Measurements from ENCODE around the gene GPR153.
A peak's percentile ranks its signal among the peaks of the same experiment; 100 is the strongest.

GPR153 gene

GRCh38 chr1:6257541-6258069 is 3.3 kb downstream of the GPR153 start:
- in situ Hi-C loops (cut with MboI; ENCODE audit: low sequenced_read_pairs) = loop anchor here (10.0 kb wide), 2 partner anchors 147 to 217 kb away; no protein-coding TSS in a partner anchor
- Histone ChIP-seq H3K9me3 (no peaks in the 10 kb centered on the region), H3K27me3 (ENCODE audit: low read depth) (no peaks in the 10 kb centered on the region), H3K36me3 (replicated peaks) (no peaks in the 10 kb centered on the region), H3K4me1 (peaks cover 4% of the 10 kb centered on the region), H3K4me3 (no peak overlapping the region)
- no peak for DNase-seq (ENCODE audit: low spot score in 2 of 2)

- Histone ChIP-seq H3K9me3 (no peaks in the 10 kb centered on the region), H3K4me1 (peaks cover 4% of the 10 kb centered on the region), H3K27me3 (ENCODE audit: low read depth) (no peaks in the 10 kb centered on the region), H3K36me3 (replicated peaks) (no peaks in the 10 kb centered on the region), H3K4me3 (no peak overlapping the region)
- DNase-seq (ENCODE audit: low spot score in 2 of 2) = no peak
- in situ Hi-C loops (cut with MboI; ENCODE audit: low sequenced_read_pairs) = loop anchor here (10.0 kb wide), 2 partner anchors 148 to 218 kb away; no protein-coding TSS in a partner anchor
These were observed 4.3 kb downstream of the GPR153 start for GRCh38 chr1:6256645-6257044.

DNA sequence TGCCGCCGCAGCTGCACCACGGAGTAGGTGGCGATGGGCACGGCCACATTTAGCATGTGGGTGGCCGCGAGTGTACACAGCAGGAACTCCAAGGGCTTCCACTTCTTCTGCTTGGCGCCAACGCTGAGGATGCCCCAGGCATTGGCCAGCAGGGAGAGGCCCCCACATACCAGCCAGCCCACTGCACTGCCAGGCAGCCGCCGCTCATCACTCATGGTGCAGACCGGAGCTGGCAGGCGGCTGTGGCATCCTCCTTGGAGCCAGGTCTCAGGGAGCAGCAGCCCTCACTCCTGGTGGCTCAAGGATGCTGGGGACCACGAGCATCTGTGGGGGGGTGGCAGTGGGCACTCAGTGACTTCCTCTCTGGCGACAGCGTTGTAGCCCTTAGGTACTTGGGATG is 6.2 kb downstream of the GPR153 start:
- Histone ChIP-seq H3K4me1 (peaks cover 2% of the 10 kb centered on the region), H3K9me3 (no peaks in the 10 kb centered on the region), H3K27me3 (ENCODE audit: low read depth) (peaks cover 7% of the 10 kb centered on the region), H3K4me3 (no peak overlapping the region), H3K36me3 (replicated peaks) (no peaks in the 10 kb centered on the region)
- in situ Hi-C loops (cut with MboI; ENCODE audit: low sequenced_read_pairs) = loop anchor here (10.0 kb wide), 2 partner anchors 150 to 220 kb away; no protein-coding TSS in a partner anchor
- DNase-seq (ENCODE audit: low spot score in 2 of 2) = no peak

GRCh38 chr1:6253380-6253779 is 7.5 kb downstream of the GPR153 start:
- in situ Hi-C loops (cut with MboI; ENCODE audit: low sequenced_read_pairs) = loop anchor here (10.0 kb wide), 2 partner anchors 151 to 221 kb away; no protein-coding TSS in a partner anchor
- Histone ChIP-seq H3K4me3 (no peak overlapping the region), H3K27me3 (ENCODE audit: low read depth) (peaks cover 7% of the 10 kb centered on the region), H3K9me3 (no peaks in the 10 kb centered on the region), H3K36me3 (replicated peaks) (no peaks in the 10 kb centered on the region), H3K4me1 (no peaks in the 10 kb centered on the region)
- DNase-seq (ENCODE audit: low spot score in 2 of 2) = no peak

GRCh38 chr1:6252374-6252710 is 8.6 kb downstream of the GPR153 start:
- Histone ChIP-seq H3K36me3 (replicated peaks) (no peaks in the 10 kb centered on the region), H3K27me3 (ENCODE audit: low read depth) (peaks cover 7% of the 10 kb centered on the region), H3K4me1 (no peaks in the 10 kb centered on the region), H3K9me3 (no peaks in the 10 kb centered on the region), H3K4me3 (no peak overlapping the region)
- in situ Hi-C loops (cut with MboI; ENCODE audit: low sequenced_read_pairs) = loop anchor here (10.0 kb wide), 2 partner anchors 152 to 222 kb away; no protein-coding TSS in a partner anchor
- DNase-seq (ENCODE audit: low spot score in 2 of 2) = no peak

GRCh38 chr1:6251681-6252373 is 9.1 kb downstream of the GPR153 start:
- no peaks in the 10 kb centered on the region for H3K4me1 ChIP-seq
- no peaks in the 10 kb centered on the region for H3K9me3 ChIP-seq
- no peak overlapping the region for H3K4me3 ChIP-seq
- DNase-seq (ENCODE audit: low spot score in 2 of 2) = no peak
- peaks cover 7% of the 10 kb centered on the region for H3K27me3 ChIP-seq (ENCODE audit: low read depth)
- H3K36me3 ChIP-seq (replicated peaks) = no peaks in the 10 kb centered on the region
- in situ Hi-C loops (cut with MboI; ENCODE audit: low sequenced_read_pairs) = loop anchor here (10.0 kb wide), 2 partner anchors 153 to 223 kb away; no protein-coding TSS in a partner anchor

DNA sequence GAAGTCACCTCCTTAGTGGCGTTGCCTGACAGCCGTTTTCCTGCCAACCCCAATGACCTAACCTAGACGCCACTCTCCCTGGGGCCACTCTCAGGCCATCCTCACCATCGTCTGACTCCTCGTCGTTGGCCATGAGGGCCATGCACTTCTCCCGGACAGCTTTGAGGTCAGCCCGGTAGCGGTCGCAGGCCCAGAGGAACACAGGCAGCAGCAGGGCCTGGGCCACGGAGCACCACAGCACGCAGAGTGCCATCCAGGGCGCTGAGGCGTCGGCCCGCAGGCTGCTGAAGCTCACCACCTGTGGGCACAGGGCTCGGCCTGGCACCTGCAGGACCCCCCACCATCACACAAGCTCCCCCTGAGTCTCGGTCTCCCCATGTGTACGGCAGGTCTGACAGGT is 9.7 kb downstream of the GPR153 start:
- Histone ChIP-seq H3K4me3 (no peak overlapping the region), H3K4me1 (no peaks in the 10 kb centered on the region; the same call in 1 of the 2 replicates), H3K36me3 (replicated peaks) (no peaks in the 10 kb centered on the region), H3K9me3 (no peaks in the 10 kb centered on the region), H3K27me3 (ENCODE audit: low read depth) (peaks cover 11% of the 10 kb centered on the region)
- in situ Hi-C loops (cut with MboI; ENCODE audit: low sequenced_read_pairs) = loop anchor here (10.0 kb wide), 2 partner anchors 154 to 224 kb away; no protein-coding TSS in a partner anchor
- no peak for DNase-seq (ENCODE audit: low spot score in 2 of 2)

DNA sequence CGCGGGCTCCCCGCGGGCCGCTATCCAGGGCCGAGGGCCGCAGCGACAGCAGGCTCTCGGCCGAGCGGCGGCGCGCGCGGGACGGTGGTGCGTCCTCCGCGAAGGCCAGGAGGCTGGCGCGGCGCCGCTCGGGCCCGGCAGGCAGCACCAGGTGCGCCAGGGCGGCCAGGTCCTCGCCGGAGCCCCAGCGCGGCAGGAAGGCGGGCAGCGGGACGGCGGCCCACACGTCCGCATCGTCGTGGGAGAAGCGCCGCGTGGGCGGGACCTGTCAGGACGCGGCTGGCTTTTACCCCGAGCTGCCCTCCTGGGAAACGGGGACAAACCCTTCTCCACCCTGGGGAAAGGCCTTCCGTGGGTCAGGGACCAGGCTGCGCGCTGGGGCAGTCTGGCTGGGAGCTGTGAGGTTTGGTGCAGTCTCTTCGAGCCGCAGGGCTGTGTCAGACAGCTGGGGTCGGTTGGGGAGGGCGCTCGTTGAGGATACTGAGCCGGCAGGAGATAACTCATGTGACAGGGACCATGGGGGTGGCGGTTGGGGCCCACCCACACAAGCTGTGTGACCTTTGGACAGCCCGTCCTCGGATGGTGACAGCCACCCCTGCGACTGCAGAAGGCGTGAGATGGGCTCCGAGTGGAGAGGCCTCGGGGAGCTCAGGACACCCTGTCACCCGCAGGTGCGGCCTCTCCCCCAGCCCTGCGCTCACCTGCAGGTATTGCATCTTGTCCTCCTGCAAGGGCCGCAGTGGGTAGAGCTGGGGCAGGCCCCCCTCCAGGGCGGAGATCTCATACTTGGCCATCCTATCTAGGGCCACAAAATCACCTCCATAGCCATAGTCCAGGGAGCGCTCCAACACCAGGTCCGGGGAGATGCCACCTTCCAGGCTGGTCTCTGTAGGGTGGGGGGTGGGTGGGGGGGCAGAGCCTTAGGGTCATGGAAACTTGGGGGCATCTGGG is 10.9 kb downstream of the GPR153 start:
- no peaks in the 10 kb centered on the region for H3K36me3 ChIP-seq (replicated peaks)
- H3K27me3 ChIP-seq (ENCODE audit: low read depth) = peaks cover 11% of the 10 kb centered on the region
- no peaks in the 10 kb centered on the region; the same call in 1 of the 2 replicates for H3K4me1 ChIP-seq
- no peak overlapping the region for H3K4me3 ChIP-seq
- in situ Hi-C loops (cut with MboI; ENCODE audit: low sequenced_read_pairs) = loop anchor here (10.0 kb wide), 2 partner anchors 155 to 225 kb away; no protein-coding TSS in a partner anchor
- H3K9me3 ChIP-seq = no peaks in the 10 kb centered on the region
- no peak for DNase-seq (ENCODE audit: low spot score in 2 of 2)

- Histone ChIP-seq H3K4me1 (no peaks in the 10 kb centered on the region; the same call in 1 of the 2 replicates), H3K9me3 (no peaks in the 10 kb centered on the region), H3K27me3 (ENCODE audit: low read depth) (peaks cover 17% of the 10 kb centered on the region), H3K36me3 (replicated peaks) (no peaks in the 10 kb centered on the region), H3K4me3 (no peak overlapping the region)
- in situ Hi-C loops (cut with MboI; ENCODE audit: low sequenced_read_pairs) = no loop called here
- peak in 1 of 2 experiments; percentile 55 for DNase-seq (ENCODE audit: low spot score in 2 of 2)
These were observed 11.8 kb downstream of the GPR153 start for GRCh38 chr1:6248932-6249738.

DNA sequence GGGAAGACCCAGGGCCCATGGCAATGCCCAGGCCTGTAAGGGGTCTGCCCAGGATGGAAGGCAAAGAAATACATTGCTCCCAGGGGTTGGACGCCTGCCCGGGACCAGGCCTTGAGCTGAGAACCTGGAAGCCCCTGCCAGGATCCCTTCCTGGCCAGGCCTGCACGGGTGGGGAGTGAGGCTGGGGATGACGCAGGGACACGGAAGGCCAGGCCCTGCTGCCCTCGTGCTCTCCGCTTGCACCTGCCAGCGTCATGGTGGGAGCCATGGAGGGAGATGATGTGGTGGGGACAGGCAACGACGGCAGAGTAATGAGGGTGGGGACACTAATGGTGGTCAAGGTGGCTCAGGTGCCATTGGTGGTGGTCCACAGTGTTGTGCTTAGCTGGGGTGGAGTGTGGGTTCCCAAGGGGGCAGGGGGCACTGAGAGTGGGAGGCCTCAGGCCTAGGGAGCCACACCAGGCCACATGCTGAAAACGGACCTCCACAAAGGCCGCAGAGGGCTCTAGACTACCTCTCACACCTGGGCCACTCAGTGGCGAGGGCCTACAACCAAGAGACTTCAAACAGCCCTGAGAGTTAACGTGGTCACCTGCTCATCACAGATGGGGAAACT is 12.6 kb downstream of the GPR153 start:
- no peaks in the 10 kb centered on the region; the same call in 1 of the 2 replicates for H3K4me1 ChIP-seq
- H3K27me3 ChIP-seq (ENCODE audit: low read depth) = peaks cover 23% of the 10 kb centered on the region
- no peaks in the 10 kb centered on the region for H3K36me3 ChIP-seq (replicated peaks)
- no peak for DNase-seq (ENCODE audit: low spot score in 2 of 2)
- no peaks in the 10 kb centered on the region for H3K9me3 ChIP-seq
- in situ Hi-C loops (cut with MboI; ENCODE audit: low sequenced_read_pairs) = no loop called here
- H3K4me3 ChIP-seq = no peak overlapping the region

DNA sequence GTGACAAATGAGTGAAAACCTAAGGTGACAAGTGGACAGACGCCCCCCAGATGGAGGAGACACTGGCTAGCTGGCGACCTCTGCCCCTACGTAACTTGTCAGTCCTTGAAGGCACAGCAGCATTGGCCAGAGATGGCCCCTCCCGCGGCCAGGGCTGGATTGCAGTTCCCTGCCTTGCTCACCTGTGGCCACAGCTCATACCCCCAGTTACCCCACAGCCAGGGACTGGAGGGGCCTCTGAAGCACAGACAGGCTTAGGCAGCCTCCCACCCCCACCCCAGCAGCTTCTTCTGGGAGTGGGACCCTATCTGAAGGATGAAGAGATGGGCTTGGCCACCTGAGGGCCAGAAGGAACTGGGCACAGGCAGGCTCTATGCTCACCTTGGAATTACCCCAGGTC is 13.2 kb downstream of the GPR153 start:
- no peaks in the 10 kb centered on the region for H3K36me3 ChIP-seq (replicated peaks)
- H3K9me3 ChIP-seq = no peaks in the 10 kb centered on the region
- peaks cover 29% of the 10 kb centered on the region for H3K27me3 ChIP-seq (ENCODE audit: low read depth)
- H3K4me1 ChIP-seq = no peaks in the 10 kb centered on the region; the same call in 1 of the 2 replicates
- H3K4me3 ChIP-seq = no peak overlapping the region
- DNase-seq (ENCODE audit: low spot score in 2 of 2) = no peak
- in situ Hi-C loops (cut with MboI; ENCODE audit: low sequenced_read_pairs) = no loop called here

DNA sequence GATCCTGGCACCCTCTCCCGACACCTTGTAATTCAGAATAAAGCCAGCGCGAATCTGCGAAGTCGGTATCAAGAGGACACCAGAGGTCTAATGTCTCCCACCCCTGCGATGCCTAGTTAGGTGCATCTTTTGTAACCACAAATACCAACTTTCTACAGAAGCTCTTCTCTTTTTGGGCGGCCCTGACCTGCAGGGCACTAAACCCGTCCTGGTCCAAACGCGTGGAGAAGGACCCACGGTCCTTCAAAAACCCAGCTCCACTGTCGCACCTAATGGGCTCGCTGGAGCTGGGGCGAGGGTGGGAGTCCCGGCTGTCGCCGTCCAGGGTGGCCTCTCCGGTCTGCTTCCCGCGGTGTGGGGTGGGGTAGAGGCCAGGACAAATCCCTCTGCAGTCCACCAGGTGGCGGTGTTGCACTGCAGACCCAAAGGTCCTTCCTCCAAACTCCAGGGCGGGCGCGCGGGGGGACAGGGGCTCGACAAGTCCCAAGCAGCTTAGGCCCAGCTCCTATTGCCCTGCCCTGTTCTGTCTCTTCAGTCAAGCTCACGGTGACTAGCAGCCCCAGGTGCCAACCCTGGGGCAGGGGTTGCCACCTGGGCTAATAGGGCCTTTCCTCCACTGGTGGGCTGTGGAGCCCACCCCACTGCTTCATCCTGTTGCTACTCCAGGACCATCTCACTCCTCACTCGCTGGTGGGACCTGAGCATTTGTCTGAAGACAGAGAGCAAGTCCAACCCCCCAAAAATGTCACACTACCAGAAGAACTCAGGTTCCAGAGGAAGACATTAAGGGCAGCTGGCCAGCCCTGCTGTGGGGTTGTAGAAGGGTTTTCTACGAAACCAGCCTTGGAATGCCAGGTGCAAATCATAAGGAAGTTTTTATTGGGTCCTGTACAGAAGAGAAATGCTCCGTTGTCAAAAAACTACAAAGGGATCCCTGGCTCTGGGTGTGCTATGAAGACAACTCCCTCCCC is 14.1 kb downstream of the GPR153 start:
- Histone ChIP-seq H3K36me3 (replicated peaks) (no peaks in the 10 kb centered on the region), H3K4me3 (no peak overlapping the region), H3K4me1 (peaks cover 5% of the 10 kb centered on the region), H3K9me3 (no peaks in the 10 kb centered on the region), H3K27me3 (ENCODE audit: low read depth) (peaks cover 33% of the 10 kb centered on the region)
- in situ Hi-C loops (cut with MboI; ENCODE audit: low sequenced_read_pairs) = no loop called here
- DNase-seq (ENCODE audit: low spot score in 2 of 2) = peak; percentile 69 to 94

Measured in HAP-1 (cell line).